Fibroblast of gingiva (primary cell): ENCODE data around the gene PHACTR4.
"Not testable (repeated sequence)": the region's sequence is repeated elsewhere in the genome, so short reads cannot be mapped to it uniquely, and the experiment has no call there.

Experiments
- DNase-seq: peaks from one replicate; pipeline ENCODE4 v3.0.0-alpha.2; 2011; ENCODE audit warnings: low read depth

PHACTR4 gene

DNA sequence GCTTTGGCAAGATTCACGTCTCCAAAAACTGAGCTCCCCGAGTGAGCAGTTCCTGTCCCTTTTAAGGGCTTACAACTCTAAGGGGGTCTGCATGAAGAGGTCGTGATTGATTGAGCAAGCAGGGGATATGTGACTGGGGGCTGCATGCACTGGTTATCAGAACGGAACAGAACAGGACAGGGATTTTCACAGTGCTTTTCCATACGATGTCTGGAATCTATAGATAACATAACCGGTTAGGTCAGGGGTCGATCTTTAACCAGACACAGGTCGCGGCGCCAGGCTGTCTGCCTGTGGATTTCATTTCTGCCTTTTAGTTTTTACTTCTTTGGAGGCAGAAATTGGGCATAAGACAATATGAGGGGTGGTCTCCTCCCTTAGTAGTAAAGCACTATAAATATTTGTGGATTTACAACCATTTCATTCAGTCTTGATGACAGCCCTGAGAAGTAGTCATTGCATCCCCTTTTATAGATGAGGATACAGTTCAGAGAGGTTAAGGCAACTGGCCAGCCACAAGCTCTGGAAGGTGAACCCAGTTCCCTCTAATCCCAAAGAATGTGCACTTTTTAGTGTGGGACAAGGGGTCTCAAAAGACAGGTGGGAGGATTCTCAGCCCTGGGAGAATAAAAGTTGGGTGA, 155.6 kb downstream of the PHACTR4 start:
- DNase-seq: not testable (repeated sequence)

DNA sequence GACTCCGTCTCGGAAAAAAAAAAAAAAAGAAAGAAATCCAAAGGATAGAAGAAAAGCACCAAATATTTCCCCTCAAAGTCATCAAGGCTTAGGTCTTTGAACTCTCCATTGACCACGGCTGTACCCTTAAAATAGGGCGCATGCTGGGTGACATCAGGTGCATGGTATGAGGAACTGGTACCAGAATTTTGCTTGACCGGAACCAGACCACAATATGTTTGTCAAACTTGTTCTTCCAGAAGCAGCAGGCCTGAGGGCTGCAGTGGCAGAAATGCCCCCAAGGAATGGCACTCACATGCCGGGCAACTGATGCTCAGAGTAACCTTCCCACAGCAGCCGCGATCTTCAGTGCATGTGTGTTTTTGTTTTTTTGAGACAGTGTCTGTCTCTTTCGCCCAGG, 157.3 kb downstream of the PHACTR4 start:
- no peak for DNase-seq

DNA sequence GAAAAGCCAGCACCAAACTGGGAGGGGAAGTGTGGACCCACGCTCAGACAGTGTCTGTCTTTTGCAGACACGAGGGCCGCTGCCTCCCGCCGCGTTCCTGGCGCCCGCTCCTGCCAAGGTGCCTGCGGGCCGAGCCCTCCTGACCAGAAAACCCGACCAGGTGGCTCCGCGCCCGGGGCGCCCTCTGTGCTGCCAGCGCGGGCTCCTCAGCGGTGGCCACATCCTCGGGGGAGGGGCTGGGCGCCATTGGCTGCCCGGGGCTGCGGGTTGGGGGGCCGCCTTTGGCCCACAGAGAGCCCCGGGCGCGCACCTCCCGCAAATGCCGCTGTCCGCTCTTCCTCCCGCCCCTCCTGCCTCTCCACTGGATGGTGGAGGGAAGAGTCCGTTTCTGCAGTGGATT, 160.9 kb downstream of the PHACTR4 start:
- DNase-seq: no peak

DNA sequence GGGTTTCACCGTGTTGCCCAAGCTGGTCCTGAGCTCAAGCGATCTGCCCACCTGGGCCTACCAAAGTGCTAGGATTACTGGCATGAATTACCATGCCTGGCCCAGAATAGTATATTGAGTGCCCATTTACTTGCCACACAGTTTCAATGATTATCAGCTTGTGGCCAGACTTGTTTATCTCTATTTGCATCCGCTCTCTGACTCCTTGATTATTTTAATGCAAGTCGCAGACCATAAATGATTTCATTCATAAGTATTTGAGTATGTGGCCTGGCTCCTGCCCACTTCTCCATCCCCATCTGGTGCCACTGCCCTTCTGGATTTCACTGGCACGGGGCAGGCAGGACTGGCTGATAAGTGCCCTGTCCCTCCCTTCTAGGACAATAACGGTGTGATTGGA, 165.1 kb downstream of the PHACTR4 start:
- no peak for DNase-seq

DNA sequence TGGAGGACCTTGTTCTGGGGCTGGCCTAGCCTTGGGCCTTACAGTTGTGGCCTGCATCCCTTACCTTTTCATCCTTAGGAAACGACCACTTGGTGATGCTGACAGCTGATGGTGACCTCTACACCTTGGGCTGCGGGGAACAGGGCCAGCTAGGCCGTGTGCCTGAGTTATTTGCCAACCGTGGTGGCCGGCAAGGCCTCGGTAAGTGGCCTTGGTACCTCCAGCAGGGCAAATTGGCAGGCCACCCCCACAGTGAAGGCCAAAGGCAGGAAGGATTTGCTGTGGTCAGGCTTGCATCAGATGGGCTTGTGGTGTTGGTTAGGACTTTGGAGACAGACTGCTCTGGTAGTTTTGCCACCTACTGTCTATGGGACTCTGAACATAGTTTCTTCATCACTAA, 165.6 kb downstream of the PHACTR4 start:
- DNase-seq: no peak

DNA sequence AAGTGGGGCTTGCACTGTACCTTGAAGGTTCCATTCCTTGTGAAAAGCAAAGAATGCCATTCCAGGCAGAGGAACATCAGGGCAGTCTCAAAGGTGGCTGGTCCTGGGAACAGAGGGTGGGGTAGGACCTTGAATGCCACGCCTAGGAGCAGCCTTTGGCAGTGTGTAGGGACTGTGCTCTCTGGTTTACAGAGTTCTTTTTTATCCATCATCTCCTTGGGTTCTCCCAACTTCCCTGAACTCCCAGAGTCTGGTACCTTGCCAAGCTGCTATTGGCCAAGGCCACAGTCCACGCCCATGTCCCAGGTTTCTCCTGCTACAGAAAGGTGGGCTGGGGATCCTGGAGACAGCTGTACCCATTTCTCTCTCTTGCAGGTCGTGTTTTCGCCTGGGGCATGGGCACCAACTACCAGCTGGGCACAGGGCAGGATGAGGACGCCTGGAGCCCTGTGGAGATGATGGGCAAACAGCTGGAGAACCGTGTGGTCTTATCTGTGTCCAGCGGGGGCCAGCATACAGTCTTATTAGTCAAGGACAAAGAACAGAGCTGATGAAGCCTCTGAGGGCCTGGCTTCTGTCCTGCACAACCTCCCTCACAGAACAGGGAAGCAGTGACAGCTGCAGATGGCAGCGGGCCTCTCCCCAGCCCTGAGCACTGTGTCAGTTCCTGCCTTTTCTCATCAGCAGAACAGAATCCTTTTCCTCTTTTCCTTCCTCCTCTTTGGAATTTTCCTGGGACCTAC, 168.1 kb downstream of the PHACTR4 start:
- DNase-seq: no peak

DNA sequence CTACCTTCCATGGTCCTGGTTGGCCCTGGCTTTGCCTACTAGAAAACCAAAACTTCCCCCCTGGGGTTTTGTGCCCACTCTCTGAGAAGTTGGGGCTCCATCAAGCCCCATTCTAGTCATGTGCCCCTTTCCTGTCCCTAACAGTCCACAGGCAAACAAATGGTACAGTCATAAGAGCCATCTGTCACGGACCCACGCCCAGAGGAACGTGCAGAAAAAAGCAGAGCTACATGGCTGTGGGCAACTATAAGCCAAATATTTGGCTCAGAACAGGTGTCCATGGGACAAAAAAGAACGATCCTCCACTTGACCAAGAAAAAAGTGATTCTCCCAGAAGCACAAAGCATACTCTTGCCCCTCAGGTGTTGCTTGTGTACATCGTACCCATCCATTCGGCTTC, 168.7 kb downstream of the PHACTR4 start:
- DNase-seq: no peak

DNA sequence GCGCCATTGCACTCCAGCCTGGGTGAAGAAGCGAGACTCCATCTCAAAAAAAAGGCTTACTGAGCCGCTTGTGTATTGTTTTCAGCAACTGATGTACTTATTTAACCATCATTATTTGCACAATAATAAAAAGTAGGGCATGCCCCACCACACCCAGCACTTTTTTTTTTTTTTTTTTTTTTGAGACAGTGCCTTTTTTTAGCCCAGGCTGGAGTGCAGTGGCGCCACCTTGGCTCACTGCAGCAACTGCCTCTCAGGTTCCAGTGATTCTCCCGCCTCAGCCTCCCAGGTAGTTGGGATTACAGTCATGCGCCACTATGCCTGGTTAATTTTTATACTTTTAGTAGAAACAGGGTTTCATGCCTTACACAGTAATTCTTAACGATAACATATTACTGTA, 171.1 kb downstream of the PHACTR4 start:
- DNase-seq: no peak

DNA sequence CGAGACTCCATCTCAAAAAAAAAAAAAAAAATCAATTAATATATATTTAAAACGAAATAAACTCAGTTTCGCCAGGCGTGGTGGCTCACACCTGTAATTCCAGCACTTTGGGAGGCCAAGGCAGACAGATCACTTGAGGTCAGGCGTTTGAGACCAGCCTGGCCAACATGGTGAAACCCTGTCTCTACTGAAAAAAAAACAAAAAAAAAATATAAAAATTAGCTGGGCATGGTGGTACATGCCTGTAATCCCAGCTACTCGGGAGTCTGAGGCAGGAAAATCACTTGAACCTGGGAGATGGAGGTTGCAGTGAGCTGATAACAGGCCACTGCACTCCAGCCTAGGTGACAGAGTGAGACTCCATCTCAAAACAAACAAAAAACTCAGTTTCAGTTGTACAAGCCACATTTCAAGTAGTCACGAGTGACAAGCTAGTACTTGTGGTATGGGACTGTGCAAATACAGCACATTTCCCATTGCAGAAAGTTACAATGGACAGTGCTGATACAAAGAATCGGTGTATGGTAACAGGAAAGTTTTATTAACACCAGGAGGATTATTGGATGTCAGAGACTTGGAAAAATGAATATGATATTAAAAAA, 172.0 kb downstream of the PHACTR4 start:
- not testable (repeated sequence) for DNase-seq

DNA sequence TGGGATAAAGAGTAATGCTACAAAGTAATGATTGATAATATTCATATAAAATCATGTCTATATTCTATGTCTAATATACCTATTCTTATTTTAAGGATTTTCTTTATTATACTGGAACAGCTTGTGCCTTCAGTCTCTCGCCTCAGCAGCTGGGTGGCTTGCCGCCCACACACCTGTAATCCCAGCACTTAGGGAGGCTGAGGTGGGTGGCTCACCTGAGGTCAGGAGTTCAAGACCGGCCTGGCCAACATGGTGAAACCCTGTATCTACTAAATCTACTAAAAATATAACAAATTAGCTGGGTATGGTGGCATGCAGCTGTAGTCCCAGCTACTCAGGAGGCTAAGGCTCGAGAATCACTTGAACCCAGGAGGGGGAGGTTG, 175.7 kb downstream of the PHACTR4 start:
- no peak for DNase-seq

DNA sequence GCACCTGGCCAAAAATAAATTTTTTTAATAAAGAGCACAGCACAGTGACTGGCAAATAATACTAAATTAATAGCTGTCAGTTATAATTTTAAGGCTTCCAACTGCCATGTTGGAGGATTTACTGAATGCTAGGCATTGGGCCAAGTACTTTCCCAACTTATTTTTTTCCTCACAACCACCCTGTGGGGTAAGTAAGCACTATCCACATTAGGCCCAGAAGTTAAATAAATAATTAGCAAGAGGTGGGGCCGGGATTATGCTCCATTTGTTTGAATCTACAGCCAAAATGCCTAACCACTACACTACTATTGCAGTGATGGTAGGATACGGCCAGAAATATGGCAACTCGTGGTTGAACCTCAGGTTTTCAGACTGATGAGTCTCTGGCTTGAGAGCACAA, 178.8 kb downstream of the PHACTR4 start:
- no peak for DNase-seq
